HEK293T (cell line): ENCODE measurements around the gene NLRP7.

Experiments used
- ARNT ChIP-seq: fragments of 450-650 bp; IDR thresholded peaks from 2 replicates; pipeline ENCODE4 v1.6.1; 2017; ENCODE audit warnings: mild to moderate bottlenecking
- BHLHE40 ChIP-seq: fragments of 450-650 bp; IDR thresholded peaks from 2 replicates; pipeline ENCODE4 v1.6.1; 2016; ENCODE audit warnings: mild to moderate bottlenecking, moderate library complexity, borderline replicate concordance
- CTBP1 ChIP-seq: fragments of 450-650 bp; IDR thresholded peaks from 2 replicates; pipeline ENCODE4 v1.6.1; 2016; ENCODE audit warnings: borderline replicate concordance
- ELF4 ChIP-seq: fragments of 450-650 bp; IDR thresholded peaks from 2 replicates; pipeline ENCODE4 v1.6.1; 2017; ENCODE audit warnings: antibody characterized with exemption
- FOXA1 ChIP-seq: fragments of 450-650 bp; IDR thresholded peaks from 2 replicates; pipeline ENCODE4 v1.6.1; 2016; ENCODE audit warnings: mild to moderate bottlenecking
- FOXK2 ChIP-seq: fragments of 450-650 bp; IDR thresholded peaks from 2 replicates; pipeline ENCODE4 v1.6.1; 2016; ENCODE audit warnings: mild to moderate bottlenecking
- FOXM1 ChIP-seq: fragments of 450-650 bp; IDR thresholded peaks from 2 replicates; pipeline ENCODE4 v1.6.1; 2017; ENCODE audit warnings: mild to moderate bottlenecking, borderline replicate concordance
- L3MBTL2 ChIP-seq: fragments of 450-650 bp; conservative IDR thresholded peaks from 2 replicates; pipeline ENCODE4 v1.6.1; 2016; ENCODE audit warnings: mild to moderate bottlenecking
- NFRKB ChIP-seq: fragments of 450-650 bp; IDR thresholded peaks from 2 replicates; pipeline ENCODE4 v1.6.1; 2016; ENCODE audit warnings: mild to moderate bottlenecking, moderate library complexity
- SP1 ChIP-seq: fragments of 450-650 bp; IDR thresholded peaks from 2 replicates; pipeline ENCODE4 v1.6.1; 2017
- SUZ12 ChIP-seq: fragments of 450-650 bp; IDR thresholded peaks from 2 replicates; pipeline ENCODE4 v1.6.1; 2016; ENCODE audit warnings: mild to moderate bottlenecking
- TARDBP ChIP-seq: fragments of 450-650 bp; IDR thresholded peaks from 2 replicates; pipeline ENCODE4 v1.6.1; 2016
- ZNF384 ChIP-seq: fragments of 450-650 bp; IDR thresholded peaks from 2 replicates; pipeline ENCODE4 v1.6.1; 2016
- TF ChIP-seq, protein P1 (sequence below): fragments of 450-650 bp; IDR thresholded peaks from 2 replicates; pipeline ENCODE4 v1.6.1; 2016

DNA sequence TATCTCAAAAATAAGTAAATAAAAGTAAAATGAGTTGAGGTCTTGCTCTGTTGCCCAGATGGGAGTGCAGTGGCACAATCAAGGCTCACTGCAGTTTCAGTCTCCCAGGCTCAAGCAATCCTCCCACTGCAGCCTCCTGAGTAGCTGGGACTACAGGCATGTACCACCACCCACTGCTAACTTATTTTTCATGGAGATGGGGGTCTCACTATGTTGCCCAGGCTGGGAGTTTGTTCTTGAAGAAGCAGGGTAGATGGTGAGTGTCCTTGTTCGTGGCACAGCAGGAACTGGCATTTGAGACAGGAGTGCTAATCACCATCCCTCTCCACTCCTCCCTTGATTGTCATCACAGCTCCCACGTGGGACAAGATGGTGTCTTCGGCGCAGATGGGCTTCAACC, 22.3 kb upstream of the NLRP7 start:
- TF ChIP-seq FOXK2 = no peak
- no peak for TF ChIP-seq ELF4
- TF ChIP-seq SUZ12 = no peak
- no peak for TF ChIP-seq SP1
- TF ChIP-seq NFRKB = no peak
- no peak for TF ChIP-seq FOXM1
- no peak for TF ChIP-seq FOXA1
- TF ChIP-seq ZNF384 = no peak
- TF ChIP-seq BHLHE40 = no peak
- TF ChIP-seq, protein P1, sequence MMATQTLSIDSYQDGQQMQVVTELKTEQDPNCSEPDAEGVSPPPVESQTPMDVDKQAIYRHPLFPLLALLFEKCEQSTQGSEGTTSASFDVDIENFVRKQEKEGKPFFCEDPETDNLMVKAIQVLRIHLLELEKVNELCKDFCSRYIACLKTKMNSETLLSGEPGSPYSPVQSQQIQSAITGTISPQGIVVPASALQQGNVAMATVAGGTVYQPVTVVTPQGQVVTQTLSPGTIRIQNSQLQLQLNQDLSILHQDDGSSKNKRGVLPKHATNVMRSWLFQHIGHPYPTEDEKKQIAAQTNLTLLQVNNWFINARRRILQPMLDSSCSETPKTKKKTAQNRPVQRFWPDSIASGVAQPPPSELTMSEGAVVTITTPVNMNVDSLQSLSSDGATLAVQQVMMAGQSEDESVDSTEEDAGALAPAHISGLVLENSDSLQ = no peak
- TF ChIP-seq ARNT = no peak
- no peak for TF ChIP-seq TARDBP
- TF ChIP-seq L3MBTL2 = no peak
- no peak for TF ChIP-seq CTBP1
